H9 (cell line): ENCODE measurements around the gene CCDC85A. TPM values are rescaled to one million over a fixed set of nuclear protein-coding genes. Genes with fewer than 3 reads are reported as not detected.

Experiments
- DNase-seq: peaks from one replicate; pipeline ENCODE4 v3.0.0-alpha.2; 2017
- H2AFZ ChIP-seq: one replicate; pipeline ENCODE4 v1.6.1; 2013; ENCODE audit warnings: mild to moderate bottlenecking, low read length, control low read depth, moderate library complexity
- H2AK5ac ChIP-seq: 2 replicates; pipeline ENCODE4 v1.6.1; 2013; ENCODE audit warnings: low read length, control low read depth, mixed read lengths; ENCODE audit not compliant: insufficient read length
- H2BK120ac ChIP-seq: one replicate; pipeline ENCODE4 v1.6.1; 2013; ENCODE audit warnings: low read depth, mild to moderate bottlenecking, low read length, control low read depth, inconsistent platforms; ENCODE audit not compliant: poor library complexity, severe bottlenecking
- H2BK12ac ChIP-seq: 2 replicates; pipeline ENCODE4 v1.6.1; 2013; ENCODE audit warnings: low read length, control low read depth, mixed read lengths, low read depth; ENCODE audit not compliant: insufficient read length
- H2BK15ac ChIP-seq: 2 replicates; pipeline ENCODE4 v1.6.1; 2013; ENCODE audit warnings: low read depth, low read length, control low read depth
- H2BK20ac ChIP-seq: one replicate; pipeline ENCODE4 v1.6.1; 2013; ENCODE audit warnings: low read depth, mild to moderate bottlenecking, low read length, control low read depth, inconsistent platforms; ENCODE audit not compliant: poor library complexity, severe bottlenecking
- H2BK5ac ChIP-seq: 2 replicates; pipeline ENCODE4 v1.6.1; 2013; ENCODE audit warnings: low read length, control low read depth, mixed read lengths; ENCODE audit not compliant: insufficient read length
- H3K14ac ChIP-seq: 2 replicates; pipeline ENCODE4 v1.6.1; 2013; ENCODE audit warnings: low read length, control low read depth; ENCODE audit not compliant: insufficient read depth
- H3K18ac ChIP-seq: 2 replicates; pipeline ENCODE4 v1.6.1; 2013; ENCODE audit warnings: low read depth, mild to moderate bottlenecking, mixed read lengths, low read length, control low read depth; ENCODE audit not compliant: insufficient read length
- H3K23ac ChIP-seq: 2 replicates; pipeline ENCODE4 v1.6.1; 2013; ENCODE audit warnings: low read length, control low read depth, mixed read lengths, low read depth; ENCODE audit not compliant: insufficient read length
- H3K23me2 ChIP-seq: 2 replicates; pipeline ENCODE4 v1.6.1; 2013; ENCODE audit warnings: low read depth, mild to moderate bottlenecking, mixed read lengths, low read length, control low read depth; ENCODE audit not compliant: insufficient read length, poor library complexity, severe bottlenecking
- H3K27ac ChIP-seq: 2 replicates; pipeline ENCODE4 v1.5.1; 2013; ENCODE audit warnings: low read length, control low read depth, mixed read lengths, low read depth; ENCODE audit not compliant: insufficient read length
- H3K27me3 ChIP-seq: 2 replicates; pipeline ENCODE4 v1.6.1; 2013; ENCODE audit warnings: low read length, control low read depth, inconsistent platforms; ENCODE audit not compliant: insufficient read depth
- H3K4ac ChIP-seq: 2 replicates; pipeline ENCODE4 v1.6.1; 2013; ENCODE audit warnings: low read depth, mild to moderate bottlenecking, control low read depth, inconsistent platforms, low read length, moderate library complexity
- H3K4me1 ChIP-seq: 2 replicates; pipeline ENCODE4 v1.6.1; 2013; ENCODE audit warnings: low read length, control low read depth, inconsistent platforms; ENCODE audit not compliant: insufficient read depth
- H3K4me2 ChIP-seq: 2 replicates; pipeline ENCODE4 v1.6.1; 2013; ENCODE audit warnings: low read length, control low read depth, mixed read lengths; ENCODE audit not compliant: insufficient read length, insufficient read depth
- H3K56ac ChIP-seq: 2 replicates; pipeline ENCODE4 v1.6.1; 2013; ENCODE audit warnings: low read depth, mild to moderate bottlenecking, mixed read lengths, low read length, control low read depth; ENCODE audit not compliant: insufficient read length
- H3K79me1 ChIP-seq: 2 replicates; pipeline ENCODE4 v1.6.1; 2013; ENCODE audit warnings: low read depth, mild to moderate bottlenecking, moderate library complexity, low read length, control low read depth, inconsistent platforms; ENCODE audit not compliant: insufficient read depth, poor library complexity, severe bottlenecking
- H3K79me2 ChIP-seq: 2 replicates; pipeline ENCODE4 v1.6.1; 2013; ENCODE audit warnings: low read length, control low read depth, inconsistent platforms; ENCODE audit not compliant: insufficient read depth
- H3K9ac ChIP-seq: 2 replicates; pipeline ENCODE4 v1.6.1; 2013; ENCODE audit warnings: low read length, control low read depth, mixed read lengths; ENCODE audit not compliant: insufficient read length; ENCODE audit errors: extremely low read depth
- H3K9me3 ChIP-seq: one replicate; pipeline ENCODE4 v1.6.1; 2013; ENCODE audit warnings: low read depth, low read length, inconsistent platforms; ENCODE audit not compliant: control insufficient read depth
- H3T11ph ChIP-seq: one replicate; pipeline ENCODE4 v1.6.1; 2013; ENCODE audit warnings: mild to moderate bottlenecking, low read length, control low read depth, inconsistent platforms
- H4K20me1 ChIP-seq: one replicate; pipeline ENCODE4 v1.6.1; 2013; ENCODE audit not compliant: control insufficient read depth, insufficient read length, insufficient read depth
- H4K5ac ChIP-seq: 2 replicates; pipeline ENCODE4 v1.6.1; 2013; ENCODE audit warnings: low read depth, mild to moderate bottlenecking, mixed read lengths, low read length, control low read depth; ENCODE audit not compliant: insufficient read length
- H4K8ac ChIP-seq: replicated peaks from 2 replicates; pipeline ENCODE4 v1.6.1; 2013; ENCODE audit warnings: low read length, control low read depth, mixed read lengths, low read depth; ENCODE audit not compliant: insufficient read length
- H4K91ac ChIP-seq: 2 replicates; pipeline ENCODE4 v1.6.1; 2013; ENCODE audit warnings: low read depth, mild to moderate bottlenecking, moderate library complexity, mixed read lengths, low read length, control low read depth; ENCODE audit not compliant: insufficient read length
- H3K27ac Mint-ChIP-seq, 3 experiments: 2 replicates in 2 of 3; 3 replicates in 1 of 3; pipeline ENCODE4 v1.8.0; 2020 to 2021; ENCODE audit warnings: mixed read lengths in 3 of 3, mild to moderate bottlenecking in 1 of 3, moderate library complexity in 1 of 3
- H3K27me3 Mint-ChIP-seq: 2 replicates; pipeline ENCODE4 v1.8.0; 2021; ENCODE audit warnings: low read depth, mild to moderate bottlenecking, moderate library complexity, mixed read lengths
- H3K36me3 Mint-ChIP-seq, 3 experiments: 2 replicates in 2 of 3; 3 replicates in 1 of 3; pipeline ENCODE4 v1.8.0; 2020 to 2021; ENCODE audit warnings: low read depth in 3 of 3, mixed read lengths in 3 of 3; ENCODE audit not compliant: insufficient read depth in 1 of 3
- H3K4me1 Mint-ChIP-seq, 2 experiments: 2 replicates each; pipeline ENCODE4 v1.8.0; 2020; ENCODE audit warnings: mixed read lengths in 2 of 2
- H3K4me3 Mint-ChIP-seq, 2 experiments: 2 replicates in 1 of 2; 3 replicates in 1 of 2; pipeline ENCODE4 v1.8.0; 2020 to 2021; ENCODE audit warnings: mild to moderate bottlenecking in 2 of 2, mixed read lengths in 2 of 2, moderate library complexity in 1 of 2
- H3K9me3 Mint-ChIP-seq, 2 experiments: 2 replicates in 1 of 2; 3 replicates in 1 of 2; pipeline ENCODE4 v1.8.0; 2020; ENCODE audit warnings: mild to moderate bottlenecking in 2 of 2, mixed read lengths in 2 of 2, moderate library complexity in 1 of 2
- CTCF ChIP-seq: fragments of 200-600 bp; sonication (generic); conservative IDR thresholded peaks from 3 replicates; pipeline ENCODE4 v1.8.0; 2021; ENCODE audit warnings: antibody characterized with exemption, mild to moderate bottlenecking
- WGBS: extraction: QIAGEN DNeasy Blood & Tissue Kit; methylation state at CpG from one replicate; pipeline ENCODE4 v1.1.7; 2013; ENCODE audit warnings: missing lambda C conversion rate, low lambda C conversion rate, mixed read lengths; ENCODE audit not compliant: insufficient read length; ENCODE audit errors: extremely low coverage; 5-methylcytosine and 5-hydroxymethylcytosine counted together
- total RNA-seq: library from RNA; stranded (reverse); gene quantifications from 2 replicates; pipeline ENCODE4 v1.2.1, GENCODE V29; 2021

CCDC85A gene
- total RNA-seq, 1 experiment from 2014 or later = 0.17 TPM

GRCh38 chr2:56291711-56292110, 107.9 kb downstream of the CCDC85A start:
- H3K36me3 Mint-ChIP-seq = no peaks in the 10 kb centered on the region

More at GRCh38 chr2:56291711-56292110, 107.9 kb downstream of the CCDC85A start:
- no peak overlapping the region for H3K9ac ChIP-seq
- H3K4me3 Mint-ChIP-seq = no peak overlapping the region
- H2AK5ac ChIP-seq = no peak overlapping the region
- no CpG with 5 or more reads among the region's 5 CpGs for WGBS
- no peak for TF ChIP-seq CTCF
- H3K27ac ChIP-seq = no peak overlapping the region
- H2BK5ac ChIP-seq = no peak overlapping the region
- H3K9me3 Mint-ChIP-seq = no peaks in the 10 kb centered on the region
- no peak overlapping the region for H3K4ac ChIP-seq
- no peak overlapping the region for H3K14ac ChIP-seq
- no peak overlapping the region for H3T11ph ChIP-seq
- no peaks in the 10 kb centered on the region for H4K20me1 ChIP-seq
- H2BK15ac ChIP-seq = no peak overlapping the region
- no peak overlapping the region for H2BK12ac ChIP-seq
- H3K18ac ChIP-seq = no peak overlapping the region
- no peaks in the 10 kb centered on the region for H3K23me2 ChIP-seq
- H3K79me2 ChIP-seq = no peaks in the 10 kb centered on the region
- H3K27me3 Mint-ChIP-seq = no peaks in the 10 kb centered on the region
- H2BK120ac ChIP-seq = no peak overlapping the region
- H3K56ac ChIP-seq = no peak overlapping the region
- H4K8ac ChIP-seq = no peak overlapping the region
- no peak overlapping the region for H3K27ac Mint-ChIP-seq
- H3K79me1 ChIP-seq = no peaks in the 10 kb centered on the region
- no peak overlapping the region for H2BK20ac ChIP-seq
- no peak overlapping the region for H3K4me2 ChIP-seq
- no peaks in the 10 kb centered on the region for H3K4me1 ChIP-seq
- peaks cover 5 to 15% of the 10 kb centered on the region in 2 experiments; a peak in 3 of 4 replicates for H3K4me1 Mint-ChIP-seq
- DNase-seq = no peak
- H3K23ac ChIP-seq = no peak overlapping the region
- no peaks in the 10 kb centered on the region for H3K27me3 ChIP-seq
- no peak overlapping the region for H4K91ac ChIP-seq
- H2AFZ ChIP-seq = no peak overlapping the region
- H3K9me3 ChIP-seq = no peaks in the 10 kb centered on the region
- H4K5ac ChIP-seq = no peak overlapping the region
